ENCODE data around the gene AKAP6.
"Not testable (repeated sequence)": the region's sequence is repeated elsewhere in the genome, so short reads cannot be mapped to it uniquely, and the experiment has no call there.

The AKAP6 gene

DNA sequence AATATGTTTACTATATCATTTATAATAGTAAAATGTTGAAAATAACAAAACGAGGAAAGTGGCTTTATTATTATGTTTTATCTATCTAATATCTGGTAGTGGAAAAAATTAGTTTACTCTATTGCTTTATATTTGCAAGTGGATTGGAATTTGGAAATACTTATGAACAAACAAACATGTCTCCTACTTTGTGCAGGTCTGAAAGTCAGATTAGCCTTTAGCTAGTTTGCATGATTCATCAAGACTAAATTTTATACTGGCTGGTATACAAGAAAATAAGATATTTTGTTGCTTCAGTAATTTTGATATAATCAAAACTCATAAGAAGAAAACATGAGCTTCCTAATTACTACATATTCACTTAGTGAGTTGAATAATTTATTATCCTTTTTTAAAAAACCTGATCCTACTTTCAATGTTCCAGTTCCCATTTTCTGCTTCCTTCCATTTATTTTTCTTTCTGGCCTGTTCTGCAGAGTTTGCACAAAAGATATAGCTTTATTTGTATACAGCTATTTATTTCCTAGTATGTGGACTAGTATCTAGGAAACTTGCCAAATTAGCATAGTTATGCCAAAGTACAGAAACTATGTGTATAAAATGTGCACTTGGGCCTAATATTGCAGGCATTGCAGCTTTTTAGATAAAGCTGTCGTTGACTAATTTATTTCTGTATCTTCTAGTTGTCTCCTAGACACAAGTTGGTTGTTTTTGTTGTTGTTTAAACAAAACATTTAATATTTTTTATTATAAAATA, 122.0 kb downstream of the AKAP6 start:
- DNase-seq = no peak

DNA sequence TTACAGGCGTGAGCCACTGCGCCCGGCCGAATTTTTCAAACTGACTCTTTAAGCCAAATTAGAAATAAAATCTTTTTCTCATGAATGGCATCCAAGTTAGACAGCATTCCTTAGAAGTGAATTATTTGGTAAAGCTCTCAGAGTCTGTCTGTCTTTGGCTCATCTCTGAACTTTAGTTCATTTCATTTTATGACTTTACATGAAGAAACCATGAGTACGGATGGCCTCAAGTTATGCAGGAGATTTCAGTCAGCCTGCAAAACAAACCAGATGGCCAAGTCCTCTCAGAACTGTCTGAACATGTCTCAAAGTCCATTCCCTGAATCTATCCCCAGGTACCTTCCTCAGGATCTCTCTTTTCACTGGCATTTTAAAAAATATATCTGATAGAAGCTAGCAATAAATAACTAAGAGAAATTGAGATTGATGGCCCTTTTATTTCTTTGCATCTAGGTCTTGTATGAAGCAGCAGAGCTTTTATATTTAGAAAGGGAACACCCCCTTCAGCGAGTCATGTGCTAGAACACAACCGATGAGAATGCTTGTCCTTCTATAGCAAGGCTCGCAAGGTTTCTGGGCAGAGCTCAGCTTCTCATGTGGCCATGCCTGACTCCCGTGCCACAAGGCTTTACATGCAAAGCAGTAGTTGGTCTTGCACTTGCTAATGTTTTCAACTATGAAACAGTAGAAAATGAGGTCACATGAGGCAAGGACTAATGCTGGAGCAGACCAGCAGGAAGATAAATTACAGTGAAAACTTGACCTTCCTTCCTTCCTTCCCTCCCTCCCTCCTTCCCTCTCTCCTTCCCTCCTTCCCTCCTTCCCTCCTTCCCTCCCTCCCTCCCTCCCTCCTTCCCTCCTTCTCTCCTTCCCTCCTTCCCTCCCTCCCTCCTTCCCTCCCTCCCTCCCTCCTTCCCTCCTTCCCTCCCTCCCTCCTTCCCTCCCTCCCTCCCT, 125.0 kb downstream of the AKAP6 start:
- no peak for DNase-seq

DNA sequence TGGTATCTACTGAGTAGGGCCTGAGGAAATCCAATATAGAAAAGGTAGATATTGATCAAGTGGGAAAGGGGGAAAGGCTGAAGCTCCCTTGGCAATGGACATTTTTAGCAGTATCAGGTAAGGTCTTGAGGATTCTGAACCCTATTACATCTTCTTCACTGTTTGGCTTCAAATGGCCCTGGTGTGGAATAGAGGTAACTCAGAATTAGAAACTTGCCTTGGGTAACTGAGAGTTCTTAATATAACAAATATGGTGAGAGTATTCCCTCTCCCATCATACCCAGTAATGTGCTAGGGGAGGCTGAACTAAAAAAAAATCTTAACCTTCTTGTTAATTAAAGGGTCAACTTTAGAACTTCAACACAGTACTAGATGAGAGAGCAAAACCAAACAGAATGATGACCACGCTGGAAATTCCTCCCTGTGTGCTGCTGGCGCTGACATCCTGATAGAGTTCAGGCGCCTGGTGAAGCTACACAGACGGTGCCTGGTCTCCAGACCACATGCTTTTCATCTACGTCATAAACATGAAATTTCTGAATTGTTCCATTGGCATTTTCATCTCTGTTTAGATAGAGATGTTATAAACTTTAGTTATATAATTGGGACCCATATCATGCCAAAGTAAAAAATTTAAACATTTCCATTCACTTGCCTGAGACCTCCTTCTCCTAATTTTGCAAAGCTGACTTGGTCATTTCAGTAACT, 128.3 kb downstream of the AKAP6 start:
- no peak for DNase-seq

DNA sequence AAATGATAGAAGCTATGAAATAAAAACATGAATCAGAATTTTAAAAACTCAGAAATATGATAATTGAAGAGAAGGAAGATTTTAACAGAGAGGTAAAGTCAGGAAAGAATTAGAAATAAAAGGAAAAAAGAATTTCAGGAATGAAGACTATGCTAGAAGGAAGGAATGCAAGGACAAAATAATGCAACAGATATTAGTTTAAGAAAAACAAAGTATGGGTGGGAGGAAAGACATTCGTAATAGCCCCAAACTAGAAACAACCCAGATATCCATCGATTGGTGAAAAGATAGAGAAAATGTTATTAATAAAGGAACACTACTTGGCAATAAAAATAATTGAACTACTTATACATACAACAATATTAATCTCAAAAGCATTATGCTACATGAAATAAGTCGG, 129.6 kb downstream of the AKAP6 start:
- no peak for DNase-seq

DNA sequence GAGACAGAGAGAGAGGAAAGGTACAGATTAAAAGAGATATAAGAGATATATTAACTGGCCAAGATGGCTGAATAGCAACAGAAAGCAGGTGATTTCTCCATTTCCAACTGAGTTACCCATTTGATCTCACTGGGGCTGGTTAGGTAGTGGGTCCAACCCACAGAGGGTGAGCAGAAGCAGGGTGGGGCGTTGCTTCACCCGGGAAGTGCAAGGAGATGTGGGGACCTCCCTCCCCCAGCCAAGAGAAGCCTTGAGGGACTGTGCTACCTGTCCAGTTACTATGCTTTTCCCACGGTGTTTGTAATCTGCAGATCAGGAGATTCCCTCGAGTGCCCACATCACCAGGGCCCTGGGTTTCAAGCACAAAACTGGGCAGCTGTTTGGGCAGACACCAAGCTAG, 131.2 kb downstream of the AKAP6 start:
- DNase-seq = no peak

DNA sequence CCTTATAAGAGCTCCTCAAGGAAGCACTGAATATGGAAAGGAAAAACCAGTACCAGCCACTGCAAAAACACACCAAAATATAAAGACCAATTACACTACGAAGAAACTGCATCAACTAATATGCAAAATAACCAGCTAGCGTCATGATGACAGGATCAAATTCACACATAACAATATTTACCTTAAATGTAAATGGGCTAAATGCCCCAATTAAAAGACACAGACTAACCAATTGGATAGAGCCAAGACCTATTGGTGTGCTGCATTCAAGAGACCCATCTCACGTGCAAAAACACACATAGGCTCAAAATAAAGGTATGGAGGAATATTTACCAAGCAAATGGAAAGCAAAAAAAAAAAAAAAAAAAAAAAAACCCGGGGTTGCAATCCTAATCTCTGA, 133.5 kb downstream of the AKAP6 start:
- DNase-seq = not testable (repeated sequence)

DNA sequence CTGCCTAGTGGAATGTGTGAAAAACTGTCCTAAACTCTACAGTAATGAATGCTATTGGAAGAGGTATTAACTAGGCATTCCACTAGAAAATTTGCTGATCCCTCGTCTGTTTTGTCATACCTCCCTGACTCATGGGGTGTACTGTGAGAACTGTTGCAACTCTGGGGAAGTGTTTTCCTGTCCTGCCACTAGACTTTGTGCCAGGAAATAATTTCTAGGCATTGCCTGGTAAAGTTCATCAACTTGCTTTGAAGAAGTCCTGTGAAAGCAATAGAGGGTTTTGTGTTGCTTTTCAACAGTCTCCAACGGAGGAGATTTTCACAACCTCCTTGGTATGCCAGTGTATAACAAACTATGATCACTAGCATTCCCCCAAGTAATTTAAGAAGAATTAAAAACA, 139.9 kb downstream of the AKAP6 start:
- no peak for DNase-seq

DNA sequence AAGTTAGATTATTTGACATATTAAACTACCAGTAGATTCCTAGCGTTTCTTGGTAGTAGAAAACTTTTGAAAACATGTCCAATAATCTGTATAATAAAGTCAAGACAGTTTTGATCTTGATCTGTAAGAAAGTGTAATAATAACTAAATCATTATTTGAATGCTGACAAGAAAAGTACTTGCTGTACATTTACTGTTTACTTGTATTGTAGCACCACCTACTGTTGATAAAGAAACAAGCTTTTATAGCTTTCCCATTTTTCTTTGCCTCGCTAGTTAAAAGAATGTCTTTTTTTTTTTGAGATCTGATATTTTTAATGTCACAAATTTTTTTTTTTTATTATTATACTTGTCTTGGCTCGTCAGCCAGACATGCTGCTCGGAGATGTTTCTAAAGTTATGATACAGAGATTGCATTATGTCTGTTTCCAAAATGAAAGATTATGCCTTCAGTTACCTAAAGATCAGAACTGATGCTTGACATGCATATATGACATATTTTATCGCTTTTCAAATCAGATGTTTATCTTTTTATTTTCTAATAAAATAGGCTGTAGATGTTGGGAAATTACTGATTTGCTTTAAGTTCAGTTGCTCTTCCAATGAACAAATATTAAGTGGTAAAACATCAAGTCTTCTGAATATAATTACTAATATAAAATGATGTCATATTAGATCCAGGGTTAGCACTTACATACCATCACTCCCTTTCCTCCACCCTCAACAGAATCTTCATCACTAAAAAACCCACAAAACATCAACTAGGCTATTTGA, 140.5 kb downstream of the AKAP6 start:
- no peak for DNase-seq

DNA sequence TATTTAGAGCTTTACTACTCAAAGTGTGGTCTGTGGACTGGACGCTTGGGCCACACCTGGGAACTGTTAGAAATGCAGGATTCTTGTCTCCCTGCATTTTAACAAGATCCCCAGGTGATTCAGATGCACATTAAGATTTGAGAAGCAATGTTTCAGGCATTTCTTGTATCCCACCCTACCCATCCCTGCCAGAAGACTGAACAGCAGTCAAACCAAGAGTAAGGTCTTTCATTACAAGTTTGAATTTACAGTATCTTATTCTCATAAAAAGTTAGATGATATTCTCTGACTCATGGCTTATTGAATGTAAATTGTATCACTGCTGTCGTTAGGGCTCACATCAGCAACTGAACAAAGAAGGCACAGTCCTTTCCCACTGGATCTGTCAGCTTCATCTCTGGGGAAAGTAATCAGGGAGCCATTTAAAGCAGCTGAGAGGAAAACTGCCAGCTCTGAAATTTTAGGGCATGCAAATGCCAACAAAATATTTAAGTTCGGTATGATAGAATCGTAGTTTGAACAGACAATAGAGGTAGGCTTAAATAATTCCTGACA, 141.1 kb downstream of the AKAP6 start:
- DNase-seq = no peak

DNA sequence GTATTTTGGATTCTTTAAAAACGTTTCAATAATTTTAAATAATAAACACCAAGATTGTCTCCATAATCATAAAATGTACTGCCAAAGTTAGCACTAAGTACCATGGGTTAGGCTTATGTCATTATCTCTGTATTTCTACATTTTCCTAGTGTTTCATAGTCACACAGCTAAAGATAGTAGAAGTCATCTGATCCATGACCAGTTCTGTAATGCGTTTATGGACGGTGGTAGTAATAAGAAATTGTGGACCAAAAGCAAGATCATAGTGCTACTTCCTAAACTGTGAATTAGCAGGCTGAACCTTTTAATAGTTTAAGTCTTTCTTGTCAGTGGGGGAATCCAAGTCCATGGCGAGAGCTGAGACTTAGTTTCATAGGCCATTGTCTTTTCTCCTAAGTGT, 142.1 kb downstream of the AKAP6 start:
- no peak for DNase-seq

DNA sequence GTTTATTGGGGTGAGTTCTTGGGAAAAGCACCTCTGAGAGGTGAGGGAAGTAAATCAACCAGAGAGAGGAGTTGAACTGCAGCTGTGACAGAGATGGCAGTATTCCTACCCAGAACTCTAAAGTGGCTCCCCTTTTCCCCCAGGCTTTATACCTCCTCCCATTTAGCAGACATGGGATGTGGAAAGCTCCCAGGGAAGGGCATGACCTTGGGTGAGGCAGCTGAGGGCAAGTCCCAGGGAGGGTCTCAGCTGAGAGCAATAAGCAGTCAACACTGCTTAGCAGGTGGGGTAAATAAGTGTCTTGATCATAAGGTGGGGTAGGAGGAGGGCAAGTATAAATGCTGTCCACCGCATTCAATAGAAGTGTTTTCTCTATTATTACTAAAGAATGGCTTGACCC, 143.0 kb downstream of the AKAP6 start:
- DNase-seq = no peak

DNA sequence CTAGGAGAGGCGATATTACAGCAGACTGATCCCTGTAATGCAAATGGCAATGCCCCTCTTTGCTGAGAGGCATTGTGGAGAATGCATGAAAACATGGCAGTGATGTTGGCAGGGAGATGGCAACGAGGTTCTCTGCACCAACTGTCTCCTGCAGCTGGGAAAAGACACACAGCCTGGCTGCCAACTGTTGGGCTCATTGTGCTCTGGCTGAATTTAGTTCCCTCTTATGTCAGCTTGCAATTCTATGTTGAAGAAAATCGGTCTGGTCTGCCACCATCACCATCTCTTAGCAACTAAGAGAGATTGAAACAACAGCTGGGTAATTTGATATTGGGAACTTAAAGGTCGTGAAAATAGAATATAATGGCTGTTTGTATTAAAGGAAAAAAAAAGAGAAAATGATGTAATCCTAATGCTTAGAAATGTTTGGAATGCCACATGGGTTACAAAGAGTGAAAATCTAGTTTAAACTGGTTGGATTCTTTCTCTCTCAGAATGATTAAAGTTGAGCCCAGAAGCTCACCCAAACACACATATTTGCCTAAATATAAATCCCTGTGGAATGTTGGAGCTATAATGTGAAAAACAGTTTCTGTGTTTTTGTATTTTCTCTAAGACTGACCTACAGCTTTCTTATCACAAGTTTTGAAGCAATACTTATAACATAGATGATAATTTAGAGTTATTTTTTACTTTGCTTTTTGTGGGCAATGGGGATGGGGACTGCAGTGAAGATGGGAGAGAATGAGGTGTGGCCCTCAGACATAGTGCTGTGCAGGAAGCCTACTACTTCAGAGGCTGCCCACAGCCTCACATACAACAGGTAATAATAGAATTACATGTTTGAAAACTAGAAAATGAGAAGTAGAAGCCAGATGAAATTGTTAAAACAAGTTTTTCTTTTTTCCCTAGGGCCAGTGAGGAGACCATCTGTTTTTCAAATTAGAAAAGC, 143.7 kb downstream of the AKAP6 start:
- no peak for DNase-seq

DNA sequence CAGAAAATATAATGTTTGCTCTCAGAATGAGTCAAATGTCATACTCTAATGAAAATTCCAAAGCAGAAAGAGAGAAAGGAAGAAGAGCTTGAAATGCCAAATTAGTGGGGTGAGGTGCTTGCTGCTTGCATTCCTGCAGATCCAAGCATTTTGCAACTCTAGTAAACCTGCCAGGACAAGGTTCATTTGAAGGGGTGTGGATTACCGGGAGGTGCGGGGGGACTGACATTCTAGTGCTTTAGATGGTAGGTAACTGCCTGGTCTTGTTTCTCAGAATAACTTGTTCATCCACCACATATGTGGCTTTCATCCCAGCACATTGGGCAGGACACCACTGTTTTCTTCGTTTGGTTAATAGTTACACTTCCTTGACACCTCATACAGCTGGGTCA, 144.4 kb downstream of the AKAP6 start:
- no peak for DNase-seq

DNA sequence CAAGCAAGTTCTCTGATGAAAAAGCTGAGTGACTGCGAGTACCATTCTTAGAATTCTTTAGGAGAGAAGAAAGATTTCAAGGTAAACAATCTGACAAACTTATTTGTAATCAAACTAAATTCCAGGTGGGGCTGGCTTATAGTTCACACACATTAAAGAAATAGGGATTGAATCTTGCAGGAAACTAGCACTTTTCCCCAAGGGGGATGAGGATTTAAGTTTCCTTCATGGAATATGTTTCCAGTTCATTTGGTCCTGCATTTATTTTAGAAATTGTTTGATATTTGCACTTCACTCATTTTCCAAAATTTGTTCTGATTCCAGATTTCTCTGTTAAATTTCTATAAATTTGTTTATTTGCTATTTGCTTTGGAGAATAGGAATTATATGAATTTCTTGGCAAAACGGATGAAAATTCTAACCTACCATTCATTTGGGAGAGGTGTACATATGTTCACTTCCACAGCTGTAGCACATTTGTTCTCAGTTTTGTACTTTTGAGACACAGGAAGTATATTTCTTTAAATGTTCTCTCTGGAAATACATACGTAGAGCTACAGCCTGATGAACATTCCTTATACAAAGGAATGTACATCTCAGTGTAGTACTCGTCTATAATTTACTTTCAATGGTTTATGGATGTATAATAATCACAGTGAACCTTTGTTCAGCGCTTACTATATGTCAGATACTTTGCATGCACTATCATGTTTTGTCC, 145.5 kb downstream of the AKAP6 start:
- DNase-seq = no peak

DNA sequence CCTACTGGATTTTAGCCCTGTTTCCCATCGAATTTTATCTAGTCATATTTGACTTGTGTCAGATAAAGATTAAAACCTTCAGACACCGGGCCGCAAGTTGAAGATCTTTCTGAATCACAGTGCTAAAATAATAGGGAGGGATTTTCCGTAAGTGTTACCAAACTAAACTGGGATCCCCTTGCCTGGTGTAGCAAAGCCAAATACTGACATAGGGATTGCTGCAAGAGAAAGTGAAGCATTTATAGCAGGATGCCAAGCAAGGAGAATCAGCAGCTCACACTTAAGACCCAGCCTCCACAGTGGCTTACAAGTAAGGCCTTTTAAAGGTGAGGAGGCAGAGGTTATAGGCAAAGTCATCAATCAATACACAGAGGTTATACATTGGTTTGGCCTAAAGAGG, 147.4 kb downstream of the AKAP6 start:
- no peak for DNase-seq

DNA sequence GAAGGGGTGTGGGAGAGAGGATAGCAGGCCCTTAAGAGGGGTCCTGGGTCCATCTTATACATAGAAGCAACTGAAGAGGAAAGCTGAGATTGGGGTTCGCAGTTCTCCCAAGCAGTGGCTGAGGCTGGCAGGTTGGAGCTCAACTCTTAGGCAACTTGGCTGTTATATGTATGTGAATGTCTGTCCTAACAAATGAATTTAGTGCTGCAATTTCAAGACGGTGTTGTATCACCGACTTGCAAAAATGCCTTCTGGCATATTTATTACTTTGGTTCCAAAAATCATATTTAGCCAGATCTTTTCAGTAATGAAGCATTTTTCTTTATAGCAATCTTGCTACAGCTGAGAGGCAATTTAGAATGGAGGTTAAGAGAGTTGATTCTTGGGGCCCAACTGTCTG, 148.3 kb downstream of the AKAP6 start:
- no peak for DNase-seq

DNA sequence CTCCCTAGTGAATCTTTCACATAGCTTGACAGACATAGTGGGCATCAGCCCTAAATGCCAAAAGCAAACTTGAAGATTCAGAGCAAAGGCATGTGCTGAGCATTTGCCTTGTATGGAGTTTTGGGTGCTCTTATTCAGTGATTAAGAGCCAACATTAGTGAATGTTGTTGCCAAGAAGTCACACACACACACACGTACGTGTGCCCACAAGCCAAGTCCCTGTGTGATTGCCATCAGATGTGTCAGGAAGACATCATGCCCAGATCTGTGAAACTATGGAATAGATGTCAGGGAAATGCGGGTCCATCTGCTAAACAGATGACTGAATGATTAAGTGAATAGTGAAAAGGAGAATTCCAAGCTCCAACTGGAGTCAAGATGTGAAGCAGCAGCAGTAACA, 149.0 kb downstream of the AKAP6 start:
- DNase-seq = no peak

DNA sequence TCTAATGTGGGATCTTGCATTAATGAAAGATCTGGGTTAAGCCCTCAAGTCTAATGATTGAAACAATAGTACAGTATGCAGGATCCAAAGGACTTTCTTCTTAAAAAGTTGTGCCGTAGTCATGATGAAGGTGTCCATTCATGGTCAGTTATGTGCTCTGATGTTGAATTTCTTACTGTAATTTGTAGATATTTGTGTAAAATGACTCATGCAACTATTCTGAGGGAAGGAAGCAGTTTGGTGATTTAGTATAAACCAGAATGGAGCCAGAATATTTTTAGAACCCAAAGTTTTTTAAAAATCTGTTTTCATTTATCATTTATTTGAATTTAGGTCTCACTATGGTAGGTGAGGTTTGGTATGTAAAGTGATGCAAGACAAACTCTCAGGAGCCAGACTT, 151.2 kb downstream of the AKAP6 start:
- DNase-seq = no peak

DNA sequence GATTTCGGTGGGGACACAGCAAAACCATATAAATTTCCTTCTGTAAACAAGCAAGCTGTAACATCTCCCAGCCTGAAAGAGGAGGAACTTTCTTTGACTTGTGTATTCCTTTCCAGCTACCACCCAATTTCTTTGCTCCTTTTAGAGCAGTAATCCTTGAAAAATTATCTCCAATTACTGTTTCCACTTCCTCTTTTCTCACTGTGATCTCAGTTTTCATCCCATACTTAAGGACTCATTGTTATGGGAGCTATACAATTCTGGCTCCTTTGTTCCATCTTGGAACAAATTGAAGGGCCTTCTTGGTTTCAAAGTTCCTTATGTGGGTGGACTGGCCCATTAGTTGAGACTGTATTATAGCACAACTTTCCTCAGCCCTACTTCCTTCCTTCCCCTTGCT, 152.6 kb downstream of the AKAP6 start:
- DNase-seq = no peak

DNA sequence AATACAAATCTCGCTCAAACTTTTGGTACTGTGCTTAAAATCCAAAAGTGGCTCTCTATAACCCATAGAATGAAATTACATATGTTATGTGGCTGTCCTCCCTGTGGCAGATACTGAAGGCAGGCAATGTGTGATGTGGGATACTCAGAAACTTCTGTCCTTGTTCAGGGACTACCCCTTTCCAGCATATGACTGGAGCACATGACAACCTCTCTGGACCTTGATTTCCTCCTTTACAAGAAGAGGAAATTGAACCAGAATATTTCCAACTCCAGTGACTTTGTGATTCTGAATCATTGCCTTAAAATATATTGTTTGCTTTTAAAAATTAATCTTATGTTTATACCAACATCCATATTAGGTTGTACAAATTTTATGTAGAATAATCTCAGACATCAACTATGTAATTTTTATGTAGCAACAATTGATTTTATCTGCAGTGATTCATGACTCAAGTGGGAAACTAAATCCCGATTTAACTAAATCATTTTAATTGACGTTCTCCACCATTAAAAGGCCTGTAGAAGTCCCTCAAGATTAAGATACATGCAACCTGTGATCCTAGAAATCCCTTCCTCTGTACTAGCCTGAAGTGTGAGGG, 162.4 kb downstream of the AKAP6 start:
- DNase-seq = no peak

Data from CD4-positive, alpha-beta T cell treated with Interleukin-6 for 4 hours (primary cell).